Fibroblast of villous mesenchyme (primary cell): Measurements from ENCODE around the gene GOLGA8J. TPM values are rescaled to one million over a fixed set of nuclear protein-coding genes. Genes with fewer than 3 reads are reported as not detected.
"Not testable (repeated sequence)": the region's sequence is repeated elsewhere in the genome, so short reads cannot be mapped to it uniquely, and the experiment has no call there.

Source experiments
- DNase-seq: peaks from one replicate; pipeline ENCODE4 v3.0.0-alpha.2; 2010; ENCODE audit warnings: low read depth
- H3K4me3 ChIP-seq: 2 replicates; pipeline ENCODE4 v1.5.1; 2011; ENCODE audit warnings: low read depth, mild to moderate bottlenecking, low read length
- small RNA-seq: library from RNA; depleted of rRNA; stranded (forward); fragments of <200 nt; gene quantifications from one replicate; pipeline ENCODE3, GENCODE V24; 2012
- total RNA-seq: library from RNA; depleted of rRNA; stranded (reverse); fragments of >200 nt; gene quantifications from 2 replicates; pipeline ENCODE4 v1.2.3, GENCODE V29; 2012

GOLGA8J gene
- total RNA-seq, 1 donor, result not detected

- peak; percentile 3 for DNase-seq
- not testable (repeated sequence) for H3K4me3 ChIP-seq
These were observed 47.3 kb downstream of the GOLGA8J start for GRCh38 chr15:30130066-30130465.

DNA sequence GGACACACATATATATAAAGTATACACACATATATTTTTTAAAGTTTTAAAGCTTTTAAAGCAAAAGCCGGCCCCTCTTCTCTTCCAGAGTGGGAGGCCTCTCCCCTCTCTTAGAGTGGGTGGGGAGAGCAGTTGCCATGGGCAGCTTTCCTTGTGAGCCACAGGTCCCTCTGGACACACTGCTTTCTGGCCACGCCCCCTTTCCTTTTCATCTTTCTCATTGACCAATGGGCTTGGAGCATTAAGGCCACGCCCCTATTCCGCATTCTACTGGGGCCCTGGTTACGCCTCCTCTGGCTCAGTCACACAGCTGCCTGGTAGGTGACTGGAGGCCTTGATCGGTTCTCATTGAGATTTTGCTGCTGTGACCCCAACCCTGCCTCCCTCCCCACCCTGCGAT lies 52.0 kb downstream of the GOLGA8J start, which contains the start of gene GOLGA8T:
Gene GOLGA8T (plus strand): TSS at position 301 of the 400 bp plus-strand sequence. CDS start 98 bp downstream, at position 399.
- DNase-seq, H3K4me3 ChIP-seq: not testable (repeated sequence)

Small RNA genes within 50 kb of the gene (small RNA-seq; reads per million reads assigned to genes)
- gene RF00096, result not detected
- not detected for gene RN7SL673P

Other genes starting within 250 kb of the GOLGA8J start
- under 0.01 TPM in 1 of 2 replicates, not detected in the other for gene GOLGA8T, start 52.1 kb downstream of the GOLGA8J start, total RNA-seq